ENCODE results near the gene IFNG-AS1.

DNA sequence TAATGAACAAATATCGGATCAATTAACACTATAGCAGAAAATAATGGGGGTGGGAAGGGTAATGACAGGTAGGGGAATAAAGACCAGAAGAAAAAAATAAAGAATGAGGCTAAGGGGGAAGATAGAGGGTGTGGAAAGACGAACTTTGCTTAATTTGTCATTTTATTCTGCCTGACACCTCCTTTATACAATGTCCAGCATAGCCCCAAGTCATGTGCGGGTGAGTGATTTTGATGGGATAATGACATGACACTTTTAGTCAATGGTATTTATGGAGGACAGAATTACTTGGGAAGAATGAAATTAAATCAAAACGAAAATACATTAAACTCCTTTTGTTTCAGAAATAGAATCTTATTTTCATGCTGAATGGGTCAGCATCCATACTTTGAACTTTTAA lies 20.5 kb upstream of the IFNG-AS1 start:
- TF ChIP-seq EZH2 (IDR thresholded peaks at IDR 0.05; ENCODE audit: insufficient read depth, poor library complexity, severe bottlenecking), result no peak
- no peak for TF ChIP-seq EZH2phosphoT487 (IDR thresholded peaks at IDR 0.05; ENCODE audit: insufficient read depth, low read depth)

All from GM23248 (cell line).